ENCODE measurements around the gene ZNF30.
A peak's percentile ranks its signal among the peaks of the same experiment; 100 is the strongest.

ZNF30 gene

GRCh38 chr19:34926685-34927375 lies at the start of gene ZNF30:
TSS of gene ZNF30 (plus strand) at chr19:34926903. CDS start at chr19:34929948, 3,045 bp downstream.
- no peak for TF ChIP-seq CTCF (IDR thresholded peaks at IDR 0.05; ENCODE audit: control insufficient read depth, extremely low read depth, insufficient read depth)
- peak within 1 kb of the TSS; percentile 71 for H3K4me3 ChIP-seq (ENCODE audit: low read depth, low read length)
- peak; percentile 76 for DNase-seq (ENCODE audit: low read depth)

GRCh38 chr19:34879563-34879962 lies 47.1 kb upstream of the ZNF30 start:
- no peak for TF ChIP-seq CTCF (IDR thresholded peaks at IDR 0.05; ENCODE audit: control insufficient read depth, extremely low read depth, insufficient read depth)
- no peak for DNase-seq (ENCODE audit: low read depth)
- H3K4me3 ChIP-seq (ENCODE audit: low read depth, low read length), result no peak overlapping the region

- no peak for TF ChIP-seq CTCF (IDR thresholded peaks at IDR 0.05; ENCODE audit: control insufficient read depth, extremely low read depth, insufficient read depth)
- no peak overlapping the region for H3K4me3 ChIP-seq (ENCODE audit: low read depth, low read length)
- no peak for DNase-seq (ENCODE audit: low read depth)
Measured at GRCh38 chr19:34880034-34880433, 46.7 kb upstream of the ZNF30 start.

GRCh38 chr19:34881982-34882381 lies 44.7 kb upstream of the ZNF30 start:
- TF ChIP-seq CTCF (IDR thresholded peaks at IDR 0.05; ENCODE audit: control insufficient read depth, extremely low read depth, insufficient read depth), result no peak
- H3K4me3 ChIP-seq (ENCODE audit: low read depth, low read length), result no peak overlapping the region
- DNase-seq (ENCODE audit: low read depth), result peak; percentile 88

- no peak for TF ChIP-seq CTCF (IDR thresholded peaks at IDR 0.05; ENCODE audit: control insufficient read depth, extremely low read depth, insufficient read depth)
- H3K4me3 ChIP-seq (ENCODE audit: low read depth, low read length), result no peak overlapping the region
- no peak for DNase-seq (ENCODE audit: low read depth)
Measured at GRCh38 chr19:34888091-34888490, 38.6 kb upstream of the ZNF30 start.

GRCh38 chr19:34900245-34900644 lies 26.5 kb upstream of the ZNF30 start:
- no peak for TF ChIP-seq CTCF (IDR thresholded peaks at IDR 0.05; ENCODE audit: control insufficient read depth, extremely low read depth, insufficient read depth)
- no peak for DNase-seq (ENCODE audit: low read depth)
- no peak overlapping the region for H3K4me3 ChIP-seq (ENCODE audit: low read depth, low read length)

Measured in LNCaP clone FGC (cell line).